Cerebellar nuclear complex (tissue), 1 donor: ENCODE data around the gene CD48.

Experiments
- DNase-seq, 2 experiments: peaks; one replicate each; lab custom pipeline; 2025; lab: John Stamatoyannopoulos, UW

The CD48 gene

GRCh38 chr1:160676869-160677597, 34.6 kb downstream of the CD48 start:
- no peak for DNase-seq

- DNase-seq: no peak
Measured at GRCh38 chr1:160675641-160676410, 35.8 kb downstream of the CD48 start.

GRCh38 chr1:160674415-160674814, 37.2 kb downstream of the CD48 start:
- DNase-seq: no peak

GRCh38 chr1:160672789-160673695, 38.6 kb downstream of the CD48 start:
- no peak for DNase-seq

GRCh38 chr1:160671603-160672517, 39.8 kb downstream of the CD48 start:
- DNase-seq: no peak

GRCh38 chr1:160670701-160671100, 40.9 kb downstream of the CD48 start:
- DNase-seq: no peak

GRCh38 chr1:160669802-160670201, 41.8 kb downstream of the CD48 start:
- DNase-seq: no peak

- DNase-seq: no peak
Measured at GRCh38 chr1:160669276-160669675, 42.3 kb downstream of the CD48 start.

DNA sequence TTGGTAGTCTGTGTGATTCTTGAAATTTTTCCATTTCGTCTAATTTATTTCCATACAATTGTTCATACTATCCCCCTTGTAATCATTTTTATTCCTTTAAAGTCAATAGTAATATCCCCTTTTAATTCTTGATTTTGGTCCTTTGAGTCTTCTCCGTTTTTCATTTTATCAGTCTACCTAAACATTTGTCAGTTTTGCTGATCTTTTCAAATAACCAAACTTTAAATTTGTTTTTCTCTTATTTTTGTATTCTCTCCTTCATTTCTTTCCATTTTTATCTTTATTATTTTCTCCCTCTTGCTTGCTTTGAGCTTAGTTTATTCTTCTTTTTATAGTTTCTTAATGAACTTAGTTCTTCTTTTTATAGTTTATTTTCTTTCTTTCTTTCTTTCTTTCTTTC, 43.7 kb downstream of the CD48 start:
- no peak for DNase-seq

DNA sequence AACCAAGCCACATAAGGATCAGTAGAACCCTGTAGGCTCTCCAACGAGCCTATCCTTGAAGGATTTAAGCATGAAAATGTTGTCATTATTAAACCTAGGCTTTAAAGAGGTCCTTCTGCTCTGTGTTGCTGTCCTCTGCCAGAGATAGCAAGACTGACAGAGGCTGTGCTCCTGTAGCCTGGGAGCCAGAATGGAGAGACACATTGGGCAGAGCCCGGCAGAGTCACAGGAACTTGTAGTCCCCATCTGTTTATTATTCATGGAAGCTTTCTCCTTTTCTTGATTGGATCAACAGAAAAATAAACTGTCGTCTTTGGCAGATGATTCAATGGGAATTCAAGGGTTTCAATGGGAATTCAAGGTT, 45.6 kb downstream of the CD48 start:
- no peak for DNase-seq

DNA sequence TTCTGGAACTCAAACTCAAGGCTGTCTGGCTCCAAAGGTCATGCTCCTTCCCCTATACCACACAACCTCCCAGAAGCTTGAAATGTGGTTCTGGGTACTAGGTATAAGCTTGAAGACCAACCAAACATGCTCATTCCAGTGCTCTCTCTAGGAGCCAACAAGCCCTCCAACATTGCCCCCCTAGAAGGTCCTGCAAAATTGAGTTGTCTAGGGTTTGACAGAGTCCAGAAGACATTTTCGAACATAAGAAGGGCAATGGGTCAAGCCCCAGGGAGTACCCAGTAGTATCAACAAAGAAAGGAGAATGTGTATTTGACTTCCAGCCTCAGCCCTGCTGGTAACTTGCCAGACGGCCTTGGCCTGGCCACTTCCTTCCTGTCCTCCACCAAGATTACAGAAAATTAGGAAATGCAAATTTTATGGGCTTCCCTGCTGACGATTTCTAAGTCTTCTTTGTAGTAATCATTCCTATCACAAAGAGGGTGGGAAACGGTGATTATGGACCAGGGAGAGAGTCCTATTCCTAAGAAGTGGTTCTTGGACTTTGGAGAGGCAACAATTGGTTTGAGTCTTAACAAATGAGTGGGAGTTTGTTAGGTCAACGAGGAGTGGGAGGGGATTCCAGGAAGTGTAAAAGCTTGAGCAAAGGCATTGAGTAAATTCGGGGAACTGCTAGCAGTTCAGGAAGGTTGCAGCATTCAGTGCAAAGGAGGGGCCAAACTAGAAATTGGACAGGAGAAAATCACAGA, 46.1 kb downstream of the CD48 start:
- no peak for DNase-seq

- no peak for DNase-seq
Measured at GRCh38 chr1:160664573-160665051, 47.0 kb downstream of the CD48 start.

DNA sequence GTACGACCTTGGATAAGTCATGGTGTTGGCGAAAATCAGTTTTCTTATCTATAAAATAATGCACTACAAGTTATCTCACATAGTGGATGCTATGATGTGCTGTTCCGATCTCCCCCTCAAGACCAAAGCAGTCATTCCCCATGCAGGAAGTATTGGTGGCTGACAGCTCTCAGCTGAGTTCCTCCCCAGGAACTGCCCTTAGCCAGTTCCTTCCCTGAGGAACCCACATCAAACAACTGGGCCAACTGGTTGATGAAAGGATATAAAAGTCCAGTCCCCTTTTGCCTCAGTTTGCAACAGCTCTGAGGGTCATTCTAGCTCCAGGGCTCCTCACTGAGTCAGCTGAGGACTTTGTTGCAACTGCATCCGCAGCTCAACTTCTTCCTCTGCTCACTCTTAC, 48.7 kb downstream of the CD48 start:
- no peak for DNase-seq

DNA sequence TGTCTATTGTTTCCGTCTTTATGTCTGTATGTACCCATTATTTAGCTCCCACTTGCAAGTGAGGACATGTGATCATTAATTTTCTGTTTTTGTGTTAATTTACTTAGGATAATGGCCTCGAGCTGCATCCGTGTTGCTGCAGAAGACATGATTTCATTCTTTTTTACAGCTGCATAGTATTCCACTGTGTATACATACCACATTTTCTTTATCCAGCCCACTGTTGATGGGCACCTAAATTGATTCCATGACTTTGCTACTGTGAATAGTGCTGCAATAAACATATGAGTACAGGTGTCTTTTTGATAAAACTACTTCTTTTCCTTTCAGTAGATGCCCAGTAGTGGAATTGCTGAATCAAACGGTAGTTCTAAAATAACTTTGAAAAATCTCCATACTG, 52.1 kb downstream of the CD48 start:
- no peak for DNase-seq

DNA sequence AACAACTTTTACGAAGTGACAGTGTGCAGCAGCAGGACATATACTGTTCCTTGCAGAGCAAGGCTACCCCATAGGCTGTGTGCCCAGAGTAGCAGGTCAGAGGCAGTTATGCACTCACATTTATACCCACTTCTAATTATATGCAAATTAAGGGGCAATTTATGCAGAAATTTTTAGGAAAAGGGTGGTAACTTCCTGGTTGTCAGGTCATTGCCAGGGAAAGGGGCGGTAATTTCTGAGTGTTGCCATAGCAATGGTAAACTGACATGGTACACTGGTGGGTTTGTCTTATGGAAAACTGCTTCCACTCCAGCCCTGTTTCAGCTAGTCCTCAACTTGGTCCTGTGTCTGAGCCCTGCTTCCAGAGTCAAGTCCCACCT, 52.8 kb downstream of the CD48 start:
- no peak for DNase-seq

DNA sequence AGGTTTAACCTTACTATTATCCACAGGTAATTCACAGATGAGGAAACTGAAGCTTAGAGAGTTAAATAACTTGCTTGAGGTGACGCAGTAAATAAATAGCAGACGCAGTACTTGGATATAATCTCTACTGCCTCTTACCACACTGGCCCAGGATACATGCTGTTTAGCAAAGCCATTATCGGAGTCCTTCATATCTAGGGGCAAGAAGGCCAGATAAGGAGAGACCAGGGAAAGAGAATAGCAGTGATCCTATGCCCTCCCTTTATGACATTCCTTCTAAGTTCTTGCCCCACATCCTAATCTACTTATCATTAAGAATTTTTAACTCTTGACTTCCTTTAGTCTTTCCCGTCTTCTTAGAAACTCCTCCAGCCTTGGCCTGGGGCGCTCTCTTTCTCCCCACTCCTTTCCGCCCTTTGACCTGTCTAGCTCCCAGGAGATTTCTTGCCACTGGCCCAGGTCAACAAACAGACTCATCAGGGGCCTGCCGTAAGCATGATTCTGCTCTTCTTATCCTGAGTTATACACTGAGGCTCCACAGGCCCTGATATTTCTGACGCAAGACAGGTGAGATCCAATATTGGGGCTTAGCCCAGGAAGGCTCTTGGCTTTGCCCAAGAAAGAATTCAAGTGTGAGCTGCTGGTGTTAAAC, 53.3 kb downstream of the CD48 start:
- no peak for DNase-seq

GRCh38 chr1:160657250-160657781, 54.3 kb downstream of the CD48 start:
- DNase-seq: no peak

GRCh38 chr1:160656737-160657136, 54.9 kb downstream of the CD48 start:
- no peak for DNase-seq

GRCh38 chr1:160653620-160654016, 58.0 kb downstream of the CD48 start:
- no peak for DNase-seq
